Panc1 (cell line): ENCODE measurements around the gene TFDP1. TPM values are rescaled to one million over a fixed set of nuclear protein-coding genes. Genes with fewer than 3 reads are reported as not detected.
"Not testable (repeated sequence)": the region's sequence is repeated elsewhere in the genome, so short reads cannot be mapped to it uniquely, and the experiment has no call there.

Source experiments
- ATAC-seq: fragments of 200-7000 bp; cut with Tn5 transposase; 2 replicates; pipeline ENCODE4 v1.9.1; 2020; ENCODE audit warnings: mild to moderate bottlenecking, moderate library complexity
- BruUV-seq: library from RNA; stranded (reverse); fragments of 400-500 nt; replicated peaks from 2 replicates; lab custom pipeline; 2021; lab: Mats Ljungman, UMichigan
- CTCF ChIA-PET: fragments of 300-600 bp; sonication (Branson Sonifier 250); formaldehyde crosslinking; loops from one replicate; lab custom pipeline; 2022; ENCODE audit warnings: antibody characterized with exemption; lab: Charles Lee
- POLR2A ChIA-PET: fragments of 300-600 bp; sonication (Branson Sonifier 250); formaldehyde crosslinking; loops from one replicate; lab custom pipeline; 2022; ENCODE audit warnings: antibody characterized with exemption; lab: Charles Lee
- DNase-seq: peaks from one replicate; pipeline ENCODE4 v3.0.0-alpha.2; 2010; ENCODE audit warnings: low read depth, low spot score
- H3K27ac ChIP-seq: 2 replicates; pipeline ENCODE4 v1.5.1; 2011; ENCODE audit warnings: mild to moderate bottlenecking, low read length, inconsistent platforms
- H3K27me3 ChIP-seq: fragments of 200-500 bp; sonication (Bioruptor generic); 2 replicates; pipeline ENCODE4 v1.6.0; 2014; ENCODE audit warnings: low read length, inconsistent platforms; ENCODE audit not compliant: control insufficient read depth, insufficient read depth
- H3K36me3 ChIP-seq: fragments of 200-500 bp; sonication (Bioruptor generic); 2 replicates; pipeline ENCODE4 v1.5.1; 2014; ENCODE audit warnings: inconsistent platforms, mild to moderate bottlenecking, low read length, moderate library complexity; ENCODE audit not compliant: control insufficient read depth, insufficient read depth
- H3K4me1 ChIP-seq: 2 replicates; pipeline ENCODE4 v1.5.1; 2011; ENCODE audit warnings: inconsistent platforms, mild to moderate bottlenecking, low read length, moderate library complexity; ENCODE audit not compliant: control insufficient read depth, insufficient read depth
- H3K4me3 ChIP-seq, 2 experiments: 2 replicates each; pipeline ENCODE4 v1.5.1; 2011 to 2012; ENCODE audit warnings: low read depth in 2 of 2, low read length in 2 of 2, mild to moderate bottlenecking in 2 of 2, inconsistent platforms in 1 of 2, moderate library complexity in 1 of 2
- H3K9me3 ChIP-seq: fragments of 200-500 bp; sonication (Bioruptor generic); 2 replicates; pipeline ENCODE4 v1.5.1; 2014; ENCODE audit warnings: low read depth, mild to moderate bottlenecking, inconsistent platforms, low read length, moderate library complexity; ENCODE audit not compliant: control insufficient read depth, insufficient read depth
- POLR2AphosphoS5 ChIP-seq: IDR thresholded peaks from 2 replicates; pipeline ENCODE4 v1.6.1; 2012; ENCODE audit warnings: mild to moderate bottlenecking, low read depth, low read length, moderate library complexity
- SIN3A ChIP-seq: IDR thresholded peaks from 2 replicates; pipeline ENCODE4 v1.6.1; 2012; ENCODE audit warnings: low read depth, mild to moderate bottlenecking, low read length, moderate library complexity, borderline replicate concordance; ENCODE audit not compliant: insufficient read depth
- TCF7L2 ChIP-seq: IDR thresholded peaks from 2 replicates; pipeline ENCODE4 v1.6.1; 2011; ENCODE audit warnings: mild to moderate bottlenecking, low read depth, low read length, inconsistent platforms
- in situ Hi-C: cut with HindIII; loops from 2 replicates; pipeline ENCODE4 v1.10.0; 2016; ENCODE audit warnings: low sequenced_read_pairs, low pct_unique_long_range_greater_than_20kb
- intact Hi-C: fragments of 100-400 bp; cut with micrococcal nuclease; formaldehyde crosslinking; loops from one replicate; pipeline ENCODE4 v1.10.0; 2022; ENCODE audit not compliant: unreplicated experiment
- total RNA-seq: library from RNA; stranded (reverse); gene quantifications from one replicate; pipeline ENCODE4 v1.2.1, GENCODE V29; 2021; ENCODE audit not compliant: unreplicated experiment
- TF ChIP-seq, protein P1 (sequence below): fragments of 450-650 bp; IDR thresholded peaks from 2 replicates; pipeline ENCODE4 v1.5.1; 2017; ENCODE audit warnings: mild to moderate bottlenecking
- TF ChIP-seq, protein P2 (sequence below), 2 experiments: IDR thresholded peaks; 2 replicates each; pipeline ENCODE4 v1.6.1; 2011 to 2012; ENCODE audit warnings: low read depth in 2 of 2, control low read depth in 1 of 2, low read length in 1 of 2, mild to moderate bottlenecking in 1 of 2, moderate library complexity in 1 of 2; ENCODE audit not compliant: insufficient read depth in 1 of 2

The TFDP1 gene
- total RNA-seq, 1 experiment from 2014 or later: 91.6 TPM

DNA sequence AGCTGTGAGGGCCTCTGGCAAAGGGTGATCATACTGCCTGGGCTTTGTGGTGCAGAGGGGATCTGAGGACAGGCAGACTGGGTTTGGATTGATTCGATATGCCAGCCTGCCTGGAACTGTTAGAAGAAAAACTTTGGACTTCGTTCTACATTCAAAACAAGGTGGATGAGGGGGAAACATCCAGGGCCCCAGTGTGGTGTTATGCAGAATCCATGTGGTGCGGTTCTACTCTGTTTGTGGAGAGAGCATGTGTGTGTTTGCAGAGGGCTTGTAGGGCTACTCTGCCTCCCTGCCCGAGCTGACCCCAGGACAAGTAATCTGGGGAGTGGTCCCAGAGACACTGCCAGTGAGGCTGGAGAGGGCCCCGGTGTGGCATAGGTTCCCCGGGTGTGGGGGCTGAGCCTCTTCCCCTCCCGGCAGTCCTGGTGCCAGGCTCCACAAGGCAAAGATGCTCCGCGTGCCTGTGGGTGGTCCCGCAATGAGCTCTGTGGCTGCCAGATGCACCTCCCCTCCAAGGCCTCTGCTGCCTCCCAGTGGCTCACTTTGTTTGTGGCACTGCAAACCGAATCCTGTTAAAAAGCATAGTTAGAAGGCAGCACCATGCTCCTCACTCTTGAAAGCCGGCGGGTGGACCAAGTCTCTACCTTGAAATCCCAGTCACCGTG lies 22.3 kb upstream of the TFDP1 start:
- in situ Hi-C loops: no loop called here
- Histone ChIP-seq H3K9me3 (no peaks in the 10 kb centered on the region), H3K27me3 (no peaks in the 10 kb centered on the region), H3K36me3 (no peaks in the 10 kb centered on the region), H3K4me3 (no peak overlapping the region), H3K27ac (no peak overlapping the region), H3K4me1 (no peaks in the 10 kb centered on the region)
- ChIA-PET CTCF (interaction anchor here (0.6 kb wide), 2 partner anchors 194 to 263 kb away, joined by 3 to 8 read pairs; no protein-coding TSS in a partner anchor), POLR2A (no interaction called here)
- BruUV-seq: no TSS peak
- no peak for DNase-seq
- ATAC-seq: peak; percentile 76
- intact Hi-C loops: no loop called here
- TF ChIP-seq SIN3A: no peak
- TF ChIP-seq, protein P1, sequence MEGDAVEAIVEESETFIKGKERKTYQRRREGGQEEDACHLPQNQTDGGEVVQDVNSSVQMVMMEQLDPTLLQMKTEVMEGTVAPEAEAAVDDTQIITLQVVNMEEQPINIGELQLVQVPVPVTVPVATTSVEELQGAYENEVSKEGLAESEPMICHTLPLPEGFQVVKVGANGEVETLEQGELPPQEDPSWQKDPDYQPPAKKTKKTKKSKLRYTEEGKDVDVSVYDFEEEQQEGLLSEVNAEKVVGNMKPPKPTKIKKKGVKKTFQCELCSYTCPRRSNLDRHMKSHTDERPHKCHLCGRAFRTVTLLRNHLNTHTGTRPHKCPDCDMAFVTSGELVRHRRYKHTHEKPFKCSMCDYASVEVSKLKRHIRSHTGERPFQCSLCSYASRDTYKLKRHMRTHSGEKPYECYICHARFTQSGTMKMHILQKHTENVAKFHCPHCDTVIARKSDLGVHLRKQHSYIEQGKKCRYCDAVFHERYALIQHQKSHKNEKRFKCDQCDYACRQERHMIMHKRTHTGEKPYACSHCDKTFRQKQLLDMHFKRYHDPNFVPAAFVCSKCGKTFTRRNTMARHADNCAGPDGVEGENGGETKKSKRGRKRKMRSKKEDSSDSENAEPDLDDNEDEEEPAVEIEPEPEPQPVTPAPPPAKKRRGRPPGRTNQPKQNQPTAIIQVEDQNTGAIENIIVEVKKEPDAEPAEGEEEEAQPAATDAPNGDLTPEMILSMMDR: peak; percentile 71

DNA sequence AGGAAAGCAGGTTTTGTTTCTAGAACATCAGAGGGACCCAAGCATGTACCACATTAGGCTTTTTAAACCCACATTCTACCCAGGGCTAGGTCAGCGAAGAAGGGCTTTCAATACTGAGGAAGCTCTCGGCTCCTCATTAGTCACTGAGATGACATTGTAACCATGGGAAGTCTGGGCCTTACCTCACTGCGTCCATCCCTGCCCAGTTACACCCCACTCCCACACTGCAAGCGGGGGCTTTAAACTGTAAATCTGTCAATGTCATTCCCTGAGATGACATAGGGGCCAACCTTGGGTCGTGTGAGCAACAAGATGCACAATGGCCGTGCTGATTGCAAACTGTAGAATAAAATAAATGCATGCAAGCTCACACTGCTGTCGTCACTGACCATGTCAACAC lies 21.7 kb upstream of the TFDP1 start:
- DNase-seq: no peak
- intact Hi-C loops: no loop called here
- ChIA-PET POLR2A (no interaction called here), CTCF (interaction anchor here (0.6 kb wide), 1 partner anchor 194 kb away, joined by 3 read pairs; no protein-coding TSS in a partner anchor)
- Histone ChIP-seq H3K4me1 (no peaks in the 10 kb centered on the region), H3K9me3 (no peaks in the 10 kb centered on the region), H3K27me3 (no peaks in the 10 kb centered on the region), H3K27ac (no peak overlapping the region), H3K36me3 (no peaks in the 10 kb centered on the region), H3K4me3 (no peak overlapping the region)
- in situ Hi-C loops: no loop called here
- ATAC-seq: no peak
- BruUV-seq: no TSS peak
- TF ChIP-seq POLR2AphosphoS5 (no peak), SIN3A (no peak), TCF7L2 (no peak)
- TF ChIP-seq, protein P2, sequence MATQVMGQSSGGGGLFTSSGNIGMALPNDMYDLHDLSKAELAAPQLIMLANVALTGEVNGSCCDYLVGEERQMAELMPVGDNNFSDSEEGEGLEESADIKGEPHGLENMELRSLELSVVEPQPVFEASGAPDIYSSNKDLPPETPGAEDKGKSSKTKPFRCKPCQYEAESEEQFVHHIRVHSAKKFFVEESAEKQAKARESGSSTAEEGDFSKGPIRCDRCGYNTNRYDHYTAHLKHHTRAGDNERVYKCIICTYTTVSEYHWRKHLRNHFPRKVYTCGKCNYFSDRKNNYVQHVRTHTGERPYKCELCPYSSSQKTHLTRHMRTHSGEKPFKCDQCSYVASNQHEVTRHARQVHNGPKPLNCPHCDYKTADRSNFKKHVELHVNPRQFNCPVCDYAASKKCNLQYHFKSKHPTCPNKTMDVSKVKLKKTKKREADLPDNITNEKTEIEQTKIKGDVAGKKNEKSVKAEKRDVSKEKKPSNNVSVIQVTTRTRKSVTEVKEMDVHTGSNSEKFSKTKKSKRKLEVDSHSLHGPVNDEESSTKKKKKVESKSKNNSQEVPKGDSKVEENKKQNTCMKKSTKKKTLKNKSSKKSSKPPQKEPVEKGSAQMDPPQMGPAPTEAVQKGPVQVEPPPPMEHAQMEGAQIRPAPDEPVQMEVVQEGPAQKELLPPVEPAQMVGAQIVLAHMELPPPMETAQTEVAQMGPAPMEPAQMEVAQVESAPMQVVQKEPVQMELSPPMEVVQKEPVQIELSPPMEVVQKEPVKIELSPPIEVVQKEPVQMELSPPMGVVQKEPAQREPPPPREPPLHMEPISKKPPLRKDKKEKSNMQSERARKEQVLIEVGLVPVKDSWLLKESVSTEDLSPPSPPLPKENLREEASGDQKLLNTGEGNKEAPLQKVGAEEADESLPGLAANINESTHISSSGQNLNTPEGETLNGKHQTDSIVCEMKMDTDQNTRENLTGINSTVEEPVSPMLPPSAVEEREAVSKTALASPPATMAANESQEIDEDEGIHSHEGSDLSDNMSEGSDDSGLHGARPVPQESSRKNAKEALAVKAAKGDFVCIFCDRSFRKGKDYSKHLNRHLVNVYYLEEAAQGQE (IDR thresholded peaks at IDR 0.05; ENCODE audit: insufficient read depth in 1 of 2, low read depth in 2 of 2, low read length in 1 of 2): no peak

DNA sequence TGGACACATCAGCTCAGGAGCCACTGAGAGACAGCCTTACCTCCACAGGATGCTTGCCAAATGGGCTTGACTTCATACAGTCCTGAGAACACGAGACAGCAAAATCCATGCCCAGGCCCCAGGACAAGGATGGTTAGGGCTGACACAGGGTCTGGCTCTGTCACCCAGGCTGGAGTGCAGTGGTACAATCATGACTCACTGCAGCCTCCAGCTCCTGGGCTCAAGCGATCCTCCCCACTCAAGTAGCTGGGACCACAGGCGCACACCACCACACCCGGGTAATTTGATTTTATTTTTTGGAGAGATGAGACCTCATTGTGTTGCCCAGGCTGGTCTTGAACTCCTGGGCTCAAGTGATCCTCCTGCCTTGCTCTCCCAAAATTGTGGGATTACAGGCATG lies 21.0 kb upstream of the TFDP1 start:
- ATAC-seq, DNase-seq, BruUV-seq: not testable (repeated sequence)

More for the DNA sequence above, 21.0 kb upstream of the TFDP1 start:
- CTCF ChIA-PET, in situ Hi-C loops, H3K4me3 ChIP-seq, POLR2A ChIA-PET, intact Hi-C loops, H3K9me3 ChIP-seq, H3K27me3 ChIP-seq, H3K27ac ChIP-seq, H3K4me1 ChIP-seq, H3K36me3 ChIP-seq: not testable (repeated sequence)
